Epithelial cell of proximal tubule (primary cell): ENCODE results near the gene ATR. TPM values are rescaled to one million over a fixed set of nuclear protein-coding genes. Genes with fewer than 3 reads are reported as not detected.

ENCODE experiments used
- DNase-seq: peaks from one replicate; pipeline ENCODE4 v3.0.0-alpha.2; 2011; ENCODE audit warnings: low read depth
- H3K4me3 ChIP-seq: 2 replicates; pipeline ENCODE4 v1.5.1; 2011; ENCODE audit warnings: low read depth, mild to moderate bottlenecking, low read length
- CTCF ChIP-seq: conservative IDR thresholded peaks from 2 replicates; pipeline ENCODE4 v1.5.1; 2012; ENCODE audit warnings: low read depth, mild to moderate bottlenecking, low read length
- total RNA-seq: library from RNA; depleted of rRNA; stranded (reverse); fragments of >200 nt; gene quantifications from 2 replicates; pipeline ENCODE4 v1.2.3, GENCODE V29; 2015

The ATR gene
- total RNA-seq, 1 donor from 2014 or later = 20.4 TPM

GRCh38 chr3:142523921-142524566 is 54.5 kb downstream of the ATR start:
- no peak for DNase-seq
- H3K4me3 ChIP-seq = no peak overlapping the region
- no peak for TF ChIP-seq CTCF

GRCh38 chr3:142509079-142509478 is 69.5 kb downstream of the ATR start:
- H3K4me3 ChIP-seq = no peak overlapping the region

GRCh38 chr3:142507241-142507640 is 71.3 kb downstream of the ATR start:
- H3K4me3 ChIP-seq = no peak overlapping the region
- TF ChIP-seq CTCF = no peak
- DNase-seq = no peak

More at GRCh38 chr3:142509079-142509478, 69.5 kb downstream of the ATR start:
- no peak for TF ChIP-seq CTCF
- no peak for DNase-seq

- no peak overlapping the region for H3K4me3 ChIP-seq
- TF ChIP-seq CTCF = no peak
- DNase-seq = no peak
Observed at GRCh38 chr3:142502187-142502985, 76.1 kb downstream of the ATR start.

- no peak for TF ChIP-seq CTCF
- no peak for DNase-seq
- no peak overlapping the region for H3K4me3 ChIP-seq
Observed at GRCh38 chr3:142501004-142501926, 77.3 kb downstream of the ATR start.

GRCh38 chr3:142500211-142500610 is 78.3 kb downstream of the ATR start:
- no peak for DNase-seq
- no peak overlapping the region for H3K4me3 ChIP-seq
- TF ChIP-seq CTCF = no peak
